Measurements from ENCODE around the gene CDH23.

CDH23 gene

GRCh38 chr10:71539442-71540118 is 142.9 kb downstream of the CDH23 start:
- no peak overlapping the region for H3K4me3 ChIP-seq (ENCODE audit: low read depth, low read length)
- DNase-seq (ENCODE audit: low read depth), result no peak

- DNase-seq (ENCODE audit: low read depth), result no peak
- H3K4me3 ChIP-seq (ENCODE audit: low read depth, low read length), result no peak overlapping the region
Measured at GRCh38 chr10:71542478-71542877, 145.8 kb downstream of the CDH23 start.

- no peak for DNase-seq (ENCODE audit: low read depth)
Measured at GRCh38 chr10:71543608-71544170, 147.0 kb downstream of the CDH23 start.

GRCh38 chr10:71545001-71545400 is 148.3 kb downstream of the CDH23 start:
- DNase-seq (ENCODE audit: low read depth), result no peak
- no peak overlapping the region for H3K4me3 ChIP-seq (ENCODE audit: low read depth, low read length)

More at GRCh38 chr10:71543608-71544170, 147.0 kb downstream of the CDH23 start:
- H3K4me3 ChIP-seq (ENCODE audit: low read depth, low read length), result no peak overlapping the region

- no peak for DNase-seq (ENCODE audit: low read depth)
- H3K4me3 ChIP-seq (ENCODE audit: low read depth, low read length), result no peak overlapping the region
Measured at GRCh38 chr10:71546220-71546619, 149.5 kb downstream of the CDH23 start.

- no peak overlapping the region for H3K4me3 ChIP-seq (ENCODE audit: low read depth, low read length)
- no peak for DNase-seq (ENCODE audit: low read depth)
Measured at GRCh38 chr10:71547312-71547711, 150.6 kb downstream of the CDH23 start.

- DNase-seq (ENCODE audit: low read depth), result peak; percentile 6
- no peak overlapping the region for H3K4me3 ChIP-seq (ENCODE audit: low read depth, low read length)
Measured at GRCh38 chr10:71547876-71548846, 151.4 kb downstream of the CDH23 start.

GRCh38 chr10:71549766-71550533 is 153.2 kb downstream of the CDH23 start:
- DNase-seq (ENCODE audit: low read depth), result no peak
- H3K4me3 ChIP-seq (ENCODE audit: low read depth, low read length), result no peak overlapping the region

GRCh38 chr10:71550628-71551027 is 153.9 kb downstream of the CDH23 start:
- DNase-seq (ENCODE audit: low read depth), result no peak

GRCh38 chr10:71551970-71552369 is 155.2 kb downstream of the CDH23 start:
- no peak overlapping the region for H3K4me3 ChIP-seq (ENCODE audit: low read depth, low read length)
- no peak for DNase-seq (ENCODE audit: low read depth)

More at GRCh38 chr10:71550628-71551027, 153.9 kb downstream of the CDH23 start:
- H3K4me3 ChIP-seq (ENCODE audit: low read depth, low read length), result no peak overlapping the region

- DNase-seq (ENCODE audit: low read depth), result no peak
- H3K4me3 ChIP-seq (ENCODE audit: low read depth, low read length), result no peak overlapping the region
Measured at GRCh38 chr10:71553432-71553831, 156.7 kb downstream of the CDH23 start.

- no peak overlapping the region for H3K4me3 ChIP-seq (ENCODE audit: low read depth, low read length)
- DNase-seq (ENCODE audit: low read depth), result no peak
Measured at GRCh38 chr10:71554671-71555070, 158.0 kb downstream of the CDH23 start.

- no peak for DNase-seq (ENCODE audit: low read depth)
- H3K4me3 ChIP-seq (ENCODE audit: low read depth, low read length), result no peak overlapping the region
Measured at GRCh38 chr10:71555087-71555723, 158.5 kb downstream of the CDH23 start.

GRCh38 chr10:71555724-71556119 is 159.0 kb downstream of the CDH23 start:
- no peak for DNase-seq (ENCODE audit: low read depth)
- H3K4me3 ChIP-seq (ENCODE audit: low read depth, low read length), result no peak overlapping the region

- H3K4me3 ChIP-seq (ENCODE audit: low read depth, low read length), result no peak overlapping the region
- no peak for DNase-seq (ENCODE audit: low read depth)
Measured at GRCh38 chr10:71558991-71559390, 162.3 kb downstream of the CDH23 start.

- DNase-seq (ENCODE audit: low read depth), result no peak
Measured at GRCh38 chr10:71561003-71561574, 164.4 kb downstream of the CDH23 start.

GRCh38 chr10:71562181-71562580 is 165.5 kb downstream of the CDH23 start:
- no peak overlapping the region for H3K4me3 ChIP-seq (ENCODE audit: low read depth, low read length)
- DNase-seq (ENCODE audit: low read depth), result no peak

More at GRCh38 chr10:71561003-71561574, 164.4 kb downstream of the CDH23 start:
- H3K4me3 ChIP-seq (ENCODE audit: low read depth, low read length), result no peak overlapping the region

GRCh38 chr10:71562904-71563303 is 166.2 kb downstream of the CDH23 start:
- DNase-seq (ENCODE audit: low read depth), result no peak
- no peak overlapping the region for H3K4me3 ChIP-seq (ENCODE audit: low read depth, low read length)

Data from skeletal muscle cell (primary cell).